SK-N-SH (cell line): ENCODE data around the gene MBD6. TPM values are rescaled to one million over a fixed set of nuclear protein-coding genes. Genes with fewer than 3 reads are reported as not detected.

Experiments used
- CTCF ChIA-PET: fragments of 300-600, 350-600 bp; formaldehyde crosslinking; extraction: SDS; loops from one replicate; lab custom pipeline; 2021; lab: Yijun Ruan, JAX
- POLR2A ChIA-PET: fragments of 350-600 bp; sonication (Branson Sonifier 250); formaldehyde crosslinking; extraction: SDS; loops from one replicate; lab custom pipeline; 2020; ENCODE audit warnings: antibody characterized with exemption, inconsistent platforms; lab: Yijun Ruan, JAX
- DNase-seq: peaks from one replicate; pipeline ENCODE4 v3.0.0; 2012
- H2AFZ ChIP-seq: fragments of 200-600 bp; sonication (generic); 2 replicates; pipeline ENCODE4 v1.8.1; 2016; ENCODE audit warnings: antibody characterized with exemption, mild to moderate bottlenecking, low read depth
- H3F3A ChIP-seq: fragments of 200-600 bp; sonication (generic); replicated peaks from 2 replicates; pipeline ENCODE3; 2016; ENCODE audit warnings: antibody characterized with exemption, mild to moderate bottlenecking; ENCODE audit not compliant: insufficient read depth
- H3K27ac ChIP-seq, 2 experiments: fragments of 200-500 bp in 1 of 2; fragments of 200-600 bp in 1 of 2; sonication (Bioruptor generic) in 1 of 2; sonication (generic), shearing (Covaris generic) in 1 of 2; 2 replicates each; pipeline versions ENCODE4 v1.5.1 to v1.6.1; 2014 to 2016; ENCODE audit warnings: low read depth in 2 of 2, inconsistent platforms in 1 of 2, low read length in 1 of 2, mild to moderate bottlenecking in 1 of 2, mixed read lengths in 1 of 2
- H3K27me3 ChIP-seq: fragments of 200-600 bp; sonication (generic), shearing (Covaris generic); 2 replicates; pipeline ENCODE4 v1.6.1; 2016; ENCODE audit warnings: mixed run types; ENCODE audit not compliant: insufficient read depth
- H3K36me3 ChIP-seq, 2 experiments: fragments of 200-500 bp in 1 of 2; fragments of 200-600 bp in 1 of 2; sonication (Bioruptor generic) in 1 of 2; sonication (generic) in 1 of 2; replicated peaks in 1 of 2; 2 replicates each; pipeline versions ENCODE3 to v1.5.1; 2014 to 2016; ENCODE audit warnings: low read length in 1 of 2, mild to moderate bottlenecking in 1 of 2; ENCODE audit not compliant: insufficient read depth in 2 of 2, control insufficient read depth in 1 of 2
- H3K4me1 ChIP-seq, 2 experiments: fragments of 200-500 bp in 1 of 2; fragments of 200-600 bp in 1 of 2; sonication (Bioruptor generic) in 1 of 2; sonication (generic), shearing (Covaris generic) in 1 of 2; 2 replicates each; pipeline versions ENCODE4 v1.5.1 to v1.6.1; 2014 to 2016; ENCODE audit warnings: low read depth in 1 of 2, low read length in 1 of 2, mixed run types in 1 of 2; ENCODE audit not compliant: insufficient read depth in 2 of 2, control insufficient read depth in 1 of 2
- H3K4me2 ChIP-seq: fragments of 200-600 bp; sonication (generic), shearing (Covaris generic); 2 replicates; pipeline ENCODE4 v1.6.1; 2017; ENCODE audit warnings: mixed run types
- H3K4me3 ChIP-seq, 2 experiments: fragments of 200-500 bp in 1 of 2; fragments of 200-600 bp in 1 of 2; sonication (Bioruptor generic) in 1 of 2; sonication (generic), shearing (Covaris generic) in 1 of 2; 2 replicates each; pipeline versions ENCODE4 v1.5.1 to v1.8.1; 2014 to 2016; ENCODE audit warnings: low read depth in 2 of 2, inconsistent platforms in 1 of 2, low read length in 1 of 2, mild to moderate bottlenecking in 1 of 2, mixed read lengths in 1 of 2, moderate library complexity in 1 of 2
- H3K79me2 ChIP-seq: fragments of 200-600 bp; sonication (generic); 2 replicates; pipeline ENCODE4 v1.8.1; 2017; ENCODE audit warnings: mild to moderate bottlenecking; ENCODE audit not compliant: insufficient read depth
- H3K9ac ChIP-seq: fragments of 200-600 bp; sonication (generic); 2 replicates; pipeline ENCODE4 v1.6.1; 2017; ENCODE audit warnings: mixed run types
- H3K9me2 ChIP-seq: fragments of 200-600 bp; sonication (generic); 2 replicates; pipeline ENCODE4 v1.6.1; 2017; ENCODE audit warnings: mixed run types
- H3K9me3 ChIP-seq: fragments of 200-600 bp; sonication (generic); 2 replicates; pipeline ENCODE4 v1.6.1; 2017; ENCODE audit warnings: mixed run types, mild to moderate bottlenecking, moderate library complexity
- H4K20me1 ChIP-seq: fragments of 200-600 bp; sonication (generic); 2 replicates; pipeline ENCODE4 v1.6.1; 2017; ENCODE audit warnings: mild to moderate bottlenecking, mixed run types; ENCODE audit not compliant: insufficient read depth
- CHD2 ChIP-seq: fragments of 150-350 bp; IDR thresholded peaks from 2 replicates; pipeline ENCODE4 v1.6.1; 2018; ENCODE audit warnings: low read length; ENCODE audit not compliant: partially characterized antibody
- EP300 ChIP-seq, 2 experiments: IDR thresholded peaks; 2 replicates each; pipeline versions ENCODE4 v1.4.0 to v1.6.1; 2012; ENCODE audit warnings: borderline replicate concordance in 1 of 2, low read depth in 1 of 2, low read length in 1 of 2
- EZH2phosphoT487 ChIP-seq: fragments of 200-600 bp; sonication (generic); IDR thresholded peaks from 2 replicates; pipeline ENCODE4 v1.6.1; 2017; ENCODE audit warnings: low read depth, mixed run types, mild to moderate bottlenecking, antibody characterized with exemption, moderate library complexity, borderline replicate concordance
- FOSL2 ChIP-seq: IDR thresholded peaks from 2 replicates; pipeline ENCODE4 v1.4.0; 2012; ENCODE audit warnings: low read depth, mild to moderate bottlenecking, moderate library complexity, borderline replicate concordance
- FOXJ3 ChIP-seq: sonication (generic); formaldehyde crosslinking; IDR thresholded peaks from 2 replicates; pipeline ENCODE4 v1.5.1; 2020; ENCODE audit warnings: mild to moderate bottlenecking, missing genetic modification reagents
- FOXM1 ChIP-seq: IDR thresholded peaks from 2 replicates; pipeline ENCODE4 v1.4.0; 2012; ENCODE audit warnings: low read depth, mild to moderate bottlenecking
- GABPA ChIP-seq: IDR thresholded peaks from 2 replicates; pipeline ENCODE4 v1.4.0; 2012; ENCODE audit warnings: low read depth, mild to moderate bottlenecking
- JUND ChIP-seq: IDR thresholded peaks from 2 replicates; pipeline ENCODE4 v1.4.0; 2012
- NRF1 ChIP-seq: IDR thresholded peaks from 2 replicates; pipeline ENCODE4 v1.6.1; 2012; ENCODE audit warnings: low read depth, mild to moderate bottlenecking, low read length
- RAD21 ChIP-seq: IDR thresholded peaks from 2 replicates; pipeline ENCODE4 v1.6.1; 2012; ENCODE audit warnings: mild to moderate bottlenecking, low read length
- RFX5 ChIP-seq: IDR thresholded peaks from 2 replicates; pipeline ENCODE4 v1.6.1; 2012; ENCODE audit warnings: mild to moderate bottlenecking, improper control_type of control experiment, low read length
- RXRA ChIP-seq: IDR thresholded peaks from 2 replicates; pipeline ENCODE4 v1.4.0; 2012; ENCODE audit warnings: low read depth, mild to moderate bottlenecking, borderline replicate concordance
- SMC3 ChIP-seq: IDR thresholded peaks from 2 replicates; pipeline ENCODE4 v1.6.1; 2012; ENCODE audit warnings: low read depth, low read length, improper control_type of control experiment
- TCF12 ChIP-seq: IDR thresholded peaks from 2 replicates; pipeline ENCODE4 v1.4.0; 2012
- ZBTB33 ChIP-seq: IDR thresholded peaks from 2 replicates; pipeline ENCODE4 v1.4.0; 2012; ENCODE audit warnings: low read depth, borderline replicate concordance
- WGBS: methylation state at CpG from one replicate; pipeline ENCODE4 v1.1.6; 2017; ENCODE audit warnings: low lambda C conversion rate; 5-methylcytosine and 5-hydroxymethylcytosine counted together
- polyA plus RNA-seq, 3 experiments: library from polyadenylated mRNA; depleted of rRNA; stranded (reverse); fragments of >200 nt; gene quantifications; 2 replicates each; pipeline ENCODE4 v1.2.3, GENCODE V29; 2012
- TF ChIP-seq, protein P1 (sequence below): fragments of 200-600 bp; sonication (generic); IDR thresholded peaks from 2 replicates; pipeline ENCODE4 v1.6.1; 2017; ENCODE audit warnings: antibody characterized with exemption, mild to moderate bottlenecking, moderate library complexity
- TF ChIP-seq, protein P2 (sequence below): fragments of 150-350 bp; IDR thresholded peaks from 2 replicates; pipeline ENCODE4 v1.6.1; 2017; ENCODE audit warnings: antibody characterized with exemption, low read length, low read depth, borderline replicate concordance

The MBD6 gene
- polyA plus RNA-seq, 1 of the 3 experiments (the other 2 are of a cell fraction), result 8.6 TPM

GRCh38 chr12:57520053-57520818, 2.4 kb upstream of the MBD6 start, which contains the start of gene DDIT3 (continued):
- TF ChIP-seq CHD2, result peak; percentile 83
- TF ChIP-seq FOXM1, result no peak
- no peak for TF ChIP-seq FOXJ3 (CRISPR knock-in tag)
- 0 out of 2 replicates have a peak, but pooled peaks have one; percentile 7 for TF ChIP-seq SMC3
- peak; percentile 60; the same call in 1 of the 2 replicates for TF ChIP-seq RXRA
- TF ChIP-seq JUND, result peak; percentile 58; the same call in 1 of the 2 replicates
- peak; percentile 79; the same call in 1 of the 2 replicates for TF ChIP-seq FOSL2
- TF ChIP-seq EZH2phosphoT487, result no peak
- no peak for TF ChIP-seq RAD21
- TF ChIP-seq RFX5, result no peak
- TF ChIP-seq NRF1, result no peak
- TF ChIP-seq, protein P1, sequence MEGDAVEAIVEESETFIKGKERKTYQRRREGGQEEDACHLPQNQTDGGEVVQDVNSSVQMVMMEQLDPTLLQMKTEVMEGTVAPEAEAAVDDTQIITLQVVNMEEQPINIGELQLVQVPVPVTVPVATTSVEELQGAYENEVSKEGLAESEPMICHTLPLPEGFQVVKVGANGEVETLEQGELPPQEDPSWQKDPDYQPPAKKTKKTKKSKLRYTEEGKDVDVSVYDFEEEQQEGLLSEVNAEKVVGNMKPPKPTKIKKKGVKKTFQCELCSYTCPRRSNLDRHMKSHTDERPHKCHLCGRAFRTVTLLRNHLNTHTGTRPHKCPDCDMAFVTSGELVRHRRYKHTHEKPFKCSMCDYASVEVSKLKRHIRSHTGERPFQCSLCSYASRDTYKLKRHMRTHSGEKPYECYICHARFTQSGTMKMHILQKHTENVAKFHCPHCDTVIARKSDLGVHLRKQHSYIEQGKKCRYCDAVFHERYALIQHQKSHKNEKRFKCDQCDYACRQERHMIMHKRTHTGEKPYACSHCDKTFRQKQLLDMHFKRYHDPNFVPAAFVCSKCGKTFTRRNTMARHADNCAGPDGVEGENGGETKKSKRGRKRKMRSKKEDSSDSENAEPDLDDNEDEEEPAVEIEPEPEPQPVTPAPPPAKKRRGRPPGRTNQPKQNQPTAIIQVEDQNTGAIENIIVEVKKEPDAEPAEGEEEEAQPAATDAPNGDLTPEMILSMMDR, result no peak
- TF ChIP-seq, all 33 proteins: peak for 19

- peak overlapping the region; percentile 58; the same call in 1 of the 2 replicates for H3K9ac ChIP-seq
- peak overlapping the region; percentile 72 for H3K4me2 ChIP-seq
- peaks cover 41 to 46% of the 10 kb centered on the region in 2 experiments for H3K4me1 ChIP-seq
- ChIA-PET POLR2A (no interaction called here), CTCF (interaction anchor here (1.1 kb wide), 2 partner anchors 68 to 119 kb away, joined by 3 read pairs; no protein-coding TSS in a partner anchor)
- peaks cover 47% of the 10 kb centered on the region for H3F3A ChIP-seq
- peak overlapping the region; percentile 93 for H3K27ac ChIP-seq
- peak overlapping the region; percentile 15; the same call in 1 of the 2 replicates for H2AFZ ChIP-seq
- TF ChIP-seq GABPA, result no peak
- TF ChIP-seq ZBTB33, result no peak
- 0 out of 4 replicates have a peak, but pooled peaks of 1 of the 2 experiments have one; percentile 7 for TF ChIP-seq EP300 (IDR thresholded peaks at IDR 0.05; ENCODE audit: borderline replicate concordance in 1 of 2, low read depth in 1 of 2, low read length in 1 of 2)
- TF ChIP-seq, protein P1, result no peak
- TF ChIP-seq, protein P2, sequence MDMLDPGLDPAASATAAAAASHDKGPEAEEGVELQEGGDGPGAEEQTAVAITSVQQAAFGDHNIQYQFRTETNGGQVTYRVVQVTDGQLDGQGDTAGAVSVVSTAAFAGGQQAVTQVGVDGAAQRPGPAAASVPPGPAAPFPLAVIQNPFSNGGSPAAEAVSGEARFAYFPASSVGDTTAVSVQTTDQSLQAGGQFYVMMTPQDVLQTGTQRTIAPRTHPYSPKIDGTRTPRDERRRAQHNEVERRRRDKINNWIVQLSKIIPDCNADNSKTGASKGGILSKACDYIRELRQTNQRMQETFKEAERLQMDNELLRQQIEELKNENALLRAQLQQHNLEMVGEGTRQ, result no peak
- no peak for TF ChIP-seq NRF1
- TF ChIP-seq CHD2, result no peak
- no peak for TF ChIP-seq TCF12
- no peak for DNase-seq
- H3K79me2 ChIP-seq, result peaks cover 61% of the 10 kb centered on the region
- no peaks in the 10 kb centered on the region for H3K9me2 ChIP-seq
- H4K20me1 ChIP-seq, result peaks cover 43% of the 10 kb centered on the region
- WGBS, result 69% methylated on average over 17 of the region's 17 CpGs
- H3K9me3 ChIP-seq, result no peaks in the 10 kb centered on the region
- no peaks in the 10 kb centered on the region for H3K27me3 ChIP-seq
- peaks cover 37 to 42% of the 10 kb centered on the region in 2 experiments for H3K36me3 ChIP-seq
- H3K4me3 ChIP-seq, result peak overlapping the region; percentile 45 to 88; a peak in 2 of 4 replicates
Observed at GRCh38 chr12:57521525-57522010, 1.1 kb upstream of the MBD6 start.
